NCI-H748 (cell line): ENCODE results near the gene PPP2R5E.
A peak's percentile ranks its signal among the peaks of the same experiment; 100 is the strongest.

Source experiments
- DNase-seq: peaks from one replicate; lab custom pipeline; 2025; ENCODE audit not compliant: unreplicated experiment; lab: John Stamatoyannopoulos, UW

PPP2R5E gene

GRCh38 chr14:63387711-63388110 lies 155.5 kb downstream of the PPP2R5E start:
- no peak for DNase-seq

GRCh38 chr14:63383776-63384367 lies 159.3 kb downstream of the PPP2R5E start:
- no peak for DNase-seq

GRCh38 chr14:63378444-63378843 lies 164.7 kb downstream of the PPP2R5E start:
- no peak for DNase-seq

- DNase-seq, result no peak
Measured at GRCh38 chr14:63375769-63376168, 167.4 kb downstream of the PPP2R5E start.

GRCh38 chr14:63371613-63372012 lies 171.6 kb downstream of the PPP2R5E start:
- peak; percentile 42 for DNase-seq

GRCh38 chr14:63371033-63371432 lies 172.1 kb downstream of the PPP2R5E start:
- no peak for DNase-seq

GRCh38 chr14:63367742-63368364 lies 175.3 kb downstream of the PPP2R5E start:
- no peak for DNase-seq

- peak; percentile 99 for DNase-seq
Measured at GRCh38 chr14:63362389-63362819, 180.8 kb downstream of the PPP2R5E start.

- DNase-seq, result peak; percentile 74
Measured at GRCh38 chr14:63361790-63362189, 181.4 kb downstream of the PPP2R5E start.

GRCh38 chr14:63357841-63358240 lies 185.3 kb downstream of the PPP2R5E start:
- DNase-seq, result no peak

- peak; percentile 83 for DNase-seq
Measured at GRCh38 chr14:63345826-63346225, 197.4 kb downstream of the PPP2R5E start.

GRCh38 chr14:63344336-63344735 lies 198.8 kb downstream of the PPP2R5E start:
- no peak for DNase-seq

GRCh38 chr14:63343878-63344277 lies 199.3 kb downstream of the PPP2R5E start:
- DNase-seq, result no peak

GRCh38 chr14:63342371-63342770 lies 200.8 kb downstream of the PPP2R5E start:
- DNase-seq, result peak; percentile 88

GRCh38 chr14:63328787-63329737 lies 214.1 kb downstream of the PPP2R5E start:
- DNase-seq, result no peak

GRCh38 chr14:63326840-63327239 lies 216.3 kb downstream of the PPP2R5E start:
- no peak for DNase-seq

GRCh38 chr14:63322897-63323573 lies 220.1 kb downstream of the PPP2R5E start:
- no peak for DNase-seq

- no peak for DNase-seq
Measured at GRCh38 chr14:63322472-63322871, 220.7 kb downstream of the PPP2R5E start.
